Skeletal muscle tissue (tissue), 4 donors: ENCODE measurements around the gene TRIM54. TPM values are rescaled to one million over a fixed set of nuclear protein-coding genes. Genes with fewer than 3 reads are reported as not detected.
A peak's percentile ranks its signal among the peaks of the same experiment; 100 is the strongest.
"Not testable (repeated sequence)": the region's sequence is repeated elsewhere in the genome, so short reads cannot be mapped to it uniquely, and the experiment has no call there.

Source experiments
- H3K27ac ChIP-seq: one replicate; pipeline ENCODE4 v1.7.0; 2013; ENCODE audit warnings: mild to moderate bottlenecking, low read depth, low read length, inconsistent platforms
- H3K27me3 ChIP-seq, 3 donors: one replicate each; pipeline ENCODE4 v1.7.0; 2013; ENCODE audit warnings: low read length in 3 of 3; ENCODE audit not compliant: control insufficient read depth in 3 of 3, insufficient read depth in 3 of 3
- H3K36me3 ChIP-seq, 3 donors: one replicate each; pipeline ENCODE4 v1.7.0; 2013; ENCODE audit warnings: low read length in 3 of 3; ENCODE audit not compliant: control insufficient read depth in 3 of 3, insufficient read depth in 3 of 3
- H3K4me1 ChIP-seq, 3 donors: one replicate each; pipeline ENCODE4 v1.7.0; 2013; ENCODE audit warnings: low read length in 3 of 3, mild to moderate bottlenecking in 3 of 3; ENCODE audit not compliant: control insufficient read depth in 3 of 3, insufficient read depth in 3 of 3
- H3K4me3 ChIP-seq, 3 donors: one replicate each; pipeline ENCODE4 v1.7.0; 2013; ENCODE audit warnings: low read length in 3 of 3
- H3K9ac ChIP-seq, 3 donors: one replicate each; pipeline ENCODE4 v1.7.0; 2013; ENCODE audit warnings: low read length in 3 of 3, mild to moderate bottlenecking in 3 of 3, moderate library complexity in 2 of 3, low read depth in 1 of 3
- H3K9me3 ChIP-seq, 3 donors: one replicate each; pipeline ENCODE4 v1.7.0; 2013; ENCODE audit warnings: low read length in 3 of 3; ENCODE audit not compliant: control insufficient read depth in 3 of 3
- total RNA-seq: library from RNA; depleted of rRNA; stranded (reverse); fragments of >200 nt; gene quantifications from one replicate; pipeline ENCODE4 v1.2.3, GENCODE V29; 2014
- donor health status: Osteomylitis.

TRIM54 gene
- total RNA-seq, 1 donor from 2014 or later: 60.0 TPM

- Histone ChIP-seq H3K9me3 (no peaks in the 10 kb centered on the region), H3K27me3 (peaks cover 61 to 71% (median 63%) of the 10 kb centered on the region in 3 donors), H3K4me1 (peaks cover 23 to 33% (median 32%) of the 10 kb centered on the region in 3 donors), H3K36me3 (no peaks in the 10 kb centered on the region), H3K4me3 (peak overlapping the region in 2 of 3 donors; percentile 29 to 45), H3K9ac (peak overlapping the region in 1 of 3 donors; percentile 25), H3K27ac (no peak overlapping the region)
Observed at GRCh38 chr2:27264753-27265535, 17.3 kb upstream of the TRIM54 start.

GRCh38 chr2:27265536-27265870 lies 16.7 kb upstream of the TRIM54 start:
- Histone ChIP-seq H3K9ac (peak overlapping the region in 1 of 3 donors; percentile 25), H3K27ac (no peak overlapping the region), H3K9me3 (no peaks in the 10 kb centered on the region), H3K4me1 (peaks cover 23 to 33% (median 32%) of the 10 kb centered on the region in 3 donors), H3K36me3 (no peaks in the 10 kb centered on the region), H3K4me3 (no peak overlapping the region), H3K27me3 (peaks cover 56 to 66% (median 57%) of the 10 kb centered on the region in 3 donors)

- not testable (repeated sequence) for H3K36me3 ChIP-seq, H3K9me3 ChIP-seq, H3K4me3 ChIP-seq, H3K27ac ChIP-seq, H3K9ac ChIP-seq
- peaks cover 33 to 42% (median 33%) of the 10 kb centered on the region in 3 donors for H3K27me3 ChIP-seq
- peaks cover 20 to 23% (median 21%) of the 10 kb centered on the region in 3 donors for H3K4me1 ChIP-seq
Observed at GRCh38 chr2:27268296-27268695, 13.9 kb upstream of the TRIM54 start.

- no peak overlapping the region for H3K9ac ChIP-seq
- H3K27me3 ChIP-seq: peaks cover 14 to 24% (median 20%) of the 10 kb centered on the region in 3 donors
- H3K4me1 ChIP-seq: peaks cover 4 to 5% (median 5%) of the 10 kb centered on the region in 3 donors
- no peak overlapping the region for H3K27ac ChIP-seq
- H3K4me3 ChIP-seq: no peak overlapping the region
- no peaks in the 10 kb centered on the region for H3K9me3 ChIP-seq
- no peaks in the 10 kb centered on the region for H3K36me3 ChIP-seq
Observed at GRCh38 chr2:27270131-27270530, 12.1 kb upstream of the TRIM54 start.

- no peaks in the 10 kb centered on the region for H3K9me3 ChIP-seq
- no peak overlapping the region for H3K9ac ChIP-seq
- H3K4me1 ChIP-seq: no peaks in the 10 kb centered on the region
- H3K27ac ChIP-seq: no peak overlapping the region
- peaks cover 10 to 19% (median 18%) of the 10 kb centered on the region in 3 donors for H3K27me3 ChIP-seq
- H3K4me3 ChIP-seq: no peak overlapping the region
- no peaks in the 10 kb centered on the region for H3K36me3 ChIP-seq
Observed at GRCh38 chr2:27270670-27271069, 11.6 kb upstream of the TRIM54 start.

- H3K36me3 ChIP-seq: no peaks in the 10 kb centered on the region
- H3K27ac ChIP-seq: no peak overlapping the region
- H3K9ac ChIP-seq: no peak overlapping the region
- H3K4me3 ChIP-seq: no peak overlapping the region
- no peaks in the 10 kb centered on the region for H3K4me1 ChIP-seq
- H3K27me3 ChIP-seq: peaks cover 5 to 17% (median 16%) of the 10 kb centered on the region in 3 donors
- no peaks in the 10 kb centered on the region for H3K9me3 ChIP-seq
Observed at GRCh38 chr2:27271631-27272340, 10.4 kb upstream of the TRIM54 start.

- H3K4me3 ChIP-seq, H3K9me3 ChIP-seq, H3K9ac ChIP-seq, H3K27ac ChIP-seq, H3K4me1 ChIP-seq, H3K36me3 ChIP-seq: not testable (repeated sequence)
- peaks cover 3 to 12% (median 9%) of the 10 kb centered on the region in 3 donors for H3K27me3 ChIP-seq
Observed at GRCh38 chr2:27272537-27273522, 9.4 kb upstream of the TRIM54 start.

- H3K9ac ChIP-seq: no peak within 1 kb of the TSS
- H3K4me3 ChIP-seq: no peak within 1 kb of the TSS
- no peak within 1 kb of the TSS for H3K27ac ChIP-seq
- peaks cover 5 to 8% (median 5%) of the 10 kb centered on the region in 3 donors for H3K4me1 ChIP-seq
- H3K27me3 ChIP-seq: peaks cover 0 to 12% (median 4%) of the 10 kb centered on the region in 3 donors
- no peaks in the 10 kb centered on the region for H3K36me3 ChIP-seq
- H3K9me3 ChIP-seq: no peaks in the 10 kb centered on the region
Observed at GRCh38 chr2:27275211-27276150, 6.7 kb upstream of the TRIM54 start, which contains the start of gene DNAJC5G. Gene DNAJC5G (plus strand): TSS chr2:27275433. CDS start chr2:27276729, 1,296 bp downstream.

- Histone ChIP-seq H3K27me3 (peaks cover 0 to 12% (median 0%) of the 10 kb centered on the region in 3 donors), H3K9ac (no peak overlapping the region), H3K9me3 (no peaks in the 10 kb centered on the region), H3K4me1 (peaks cover 20 to 27% (median 22%) of the 10 kb centered on the region in 3 donors), H3K4me3 (no peak overlapping the region), H3K27ac (no peak overlapping the region), H3K36me3 (no peaks in the 10 kb centered on the region)
Observed at GRCh38 chr2:27278010-27278409, 4.2 kb upstream of the TRIM54 start.
